GM21526 (cell line): ENCODE measurements around the gene SAMD9.
"Not testable (repeated sequence)": the region's sequence is repeated elsewhere in the genome, so short reads cannot be mapped to it uniquely, and the experiment has no call there.

Source experiments
- ATAC-seq: cut with Tn5 transposase; IDR thresholded peaks from one replicate; pipeline ENCODE4 v1.9.1; 2021; ENCODE audit warnings: moderate library complexity; ENCODE audit not compliant: unreplicated experiment, low FRiP score

Gene SAMD9

DNA sequence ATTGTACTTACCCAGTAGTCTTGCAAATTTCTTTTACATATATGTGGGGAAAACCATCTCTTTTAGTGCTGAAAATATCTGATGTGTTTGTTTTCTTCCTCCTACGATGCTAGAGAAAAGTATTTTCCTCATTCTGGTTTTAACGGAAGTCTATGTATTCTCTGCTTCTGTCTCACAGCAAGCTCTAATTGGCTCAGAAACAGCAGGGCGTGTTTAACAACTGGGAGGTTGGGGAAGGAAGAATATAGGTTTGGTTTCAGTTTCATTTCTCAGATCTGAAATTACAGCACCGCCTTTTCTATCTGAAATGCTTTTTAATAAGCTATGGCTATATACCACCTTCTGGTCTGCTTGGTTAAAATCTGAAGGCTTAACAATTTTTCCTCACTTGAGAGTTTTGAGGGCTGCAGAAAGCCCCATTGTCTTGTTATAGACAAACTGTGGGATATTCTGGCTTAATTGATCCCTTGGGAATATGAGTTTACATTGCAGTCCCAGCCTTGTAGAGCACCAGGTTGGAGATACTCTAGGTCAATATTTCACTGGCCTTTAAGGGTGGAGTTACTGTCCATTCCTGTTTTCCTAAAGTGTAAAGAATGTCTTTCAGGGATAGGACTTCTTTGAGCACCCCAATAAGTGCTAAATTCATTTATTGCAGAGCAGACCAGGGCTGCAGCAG, at the start of gene SAMD9:
TSS of gene SAMD9 (minus strand) at position 128 of the 679 bp plus-strand sequence. CDS start 11,882 bp downstream, outside the sequence.
- ATAC-seq = peak; percentile 99

DNA sequence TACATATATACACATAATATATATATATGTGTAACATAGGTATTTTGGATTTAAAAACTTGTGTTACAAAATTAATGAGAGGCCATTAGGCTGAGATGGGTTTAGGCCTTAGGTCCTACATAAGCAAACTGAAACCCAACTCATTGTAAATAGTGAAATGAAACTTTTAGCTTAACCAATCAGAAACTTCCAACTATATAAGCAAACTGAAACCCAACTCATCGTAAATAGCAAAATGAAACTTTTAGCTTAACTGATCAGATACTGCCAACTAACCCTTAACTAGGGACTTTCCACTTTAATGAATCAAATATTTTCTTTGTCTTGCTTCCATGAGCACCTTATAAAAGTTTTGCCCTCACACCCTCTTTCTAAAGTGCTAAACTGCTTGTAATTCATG, 47.7 kb upstream of the SAMD9 start:
- ATAC-seq = peak; percentile 99

GRCh38 chr7:93164766-93165165, 47.0 kb upstream of the SAMD9 start:
- ATAC-seq = no peak

GRCh38 chr7:93161181-93161762, 43.5 kb upstream of the SAMD9 start:
- ATAC-seq = no peak

DNA sequence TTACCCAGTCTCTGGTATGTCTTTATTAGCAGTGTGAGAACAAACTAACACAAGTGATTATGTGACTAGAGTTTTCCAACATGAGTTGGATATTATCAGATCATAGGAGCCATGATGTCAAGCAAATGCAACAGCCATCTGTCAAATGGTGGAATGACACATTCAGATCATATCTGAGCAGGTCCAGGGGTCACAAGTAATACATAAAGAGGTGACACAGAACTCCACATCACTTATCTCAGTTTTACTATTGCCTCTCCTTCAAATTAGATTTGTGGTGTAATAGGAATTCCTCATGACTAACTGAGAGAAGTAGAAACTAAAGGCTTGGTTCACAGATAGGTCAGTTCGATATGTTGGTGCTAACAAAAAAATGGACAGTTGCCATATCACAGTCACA, 42.6 kb upstream of the SAMD9 start:
- no peak for ATAC-seq

DNA sequence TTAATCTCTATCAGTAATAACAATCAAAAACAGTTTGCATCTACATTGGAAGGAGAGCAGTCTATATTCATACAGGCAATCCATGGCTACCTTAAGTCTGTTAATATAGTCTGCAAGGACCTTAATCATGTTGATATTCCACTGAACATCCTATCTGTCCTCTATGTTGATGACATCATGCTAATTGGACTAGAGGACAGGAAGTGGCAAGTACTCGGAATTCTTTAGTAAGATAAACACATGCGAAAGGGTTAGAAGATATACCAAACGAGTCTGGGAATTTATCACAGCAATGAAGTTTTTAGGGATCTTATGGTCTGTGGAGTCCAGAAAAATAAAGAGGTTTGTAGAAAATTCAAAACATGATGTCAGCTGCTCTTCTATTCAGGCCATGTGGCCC, 41.7 kb upstream of the SAMD9 start:
- no peak for ATAC-seq

GRCh38 chr7:93156884-93157283, 39.1 kb upstream of the SAMD9 start:
- no peak for ATAC-seq

GRCh38 chr7:93150200-93150835, 32.5 kb upstream of the SAMD9 start:
- no peak for ATAC-seq

- no peak for ATAC-seq
These were observed 30.9 kb upstream of the SAMD9 start for GRCh38 chr7:93148727-93149126.

- peak; percentile 63 for ATAC-seq
These were observed 30.4 kb upstream of the SAMD9 start, which contains the start of gene SAMD9L for GRCh38 chr7:93148144-93148543. TSS of gene SAMD9L (minus strand) at chr7:93148385. CDS start at chr7:93135971, 12,414 bp downstream.

DNA sequence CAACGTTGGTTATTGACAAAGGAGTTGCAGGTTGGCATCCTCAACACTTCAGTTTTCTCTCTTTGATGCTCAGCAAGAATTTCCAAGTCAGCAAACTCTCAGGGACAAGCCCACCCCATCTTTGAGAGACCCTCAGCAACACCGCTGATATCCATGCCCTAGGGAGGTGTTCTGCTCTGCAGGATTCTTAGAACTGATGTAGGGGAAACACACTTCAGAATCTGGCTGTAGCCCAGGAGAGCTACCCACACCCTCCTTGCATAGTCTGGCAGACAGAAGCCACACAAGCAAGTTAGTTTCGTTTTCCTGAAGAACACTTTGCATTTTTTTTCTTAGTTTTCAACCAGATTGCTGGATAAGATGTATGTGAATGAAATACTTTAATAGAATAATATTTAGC, 29.6 kb upstream of the SAMD9 start:
- peak; percentile 81 for ATAC-seq

GRCh38 chr7:93146472-93147141, 28.8 kb upstream of the SAMD9 start:
- no peak for ATAC-seq

GRCh38 chr7:93146036-93146435, 28.3 kb upstream of the SAMD9 start:
- no peak for ATAC-seq

- ATAC-seq = no peak
These were observed 27.6 kb upstream of the SAMD9 start for GRCh38 chr7:93145354-93145753.

DNA sequence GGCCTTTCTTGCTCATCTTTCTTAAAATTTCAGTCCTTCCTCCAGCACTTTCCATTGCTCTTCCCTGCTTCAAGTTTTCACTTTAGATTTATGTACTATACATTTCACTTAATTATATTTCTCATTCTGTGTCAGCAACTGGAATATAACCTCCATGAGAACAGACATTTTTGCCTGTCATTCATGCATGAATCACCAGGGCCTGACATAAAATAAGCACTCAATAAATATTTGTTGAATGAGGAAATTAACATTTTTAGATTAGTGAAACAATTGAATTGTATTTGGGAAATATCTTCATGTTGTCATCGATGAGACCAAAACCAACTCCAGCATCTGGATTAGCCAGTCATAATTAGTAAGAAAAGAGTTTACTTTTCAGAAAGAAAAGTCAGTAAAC, 24.3 kb upstream of the SAMD9 start:
- no peak for ATAC-seq

- no peak for ATAC-seq
These were observed 22.9 kb upstream of the SAMD9 start for GRCh38 chr7:93140582-93141191.

DNA sequence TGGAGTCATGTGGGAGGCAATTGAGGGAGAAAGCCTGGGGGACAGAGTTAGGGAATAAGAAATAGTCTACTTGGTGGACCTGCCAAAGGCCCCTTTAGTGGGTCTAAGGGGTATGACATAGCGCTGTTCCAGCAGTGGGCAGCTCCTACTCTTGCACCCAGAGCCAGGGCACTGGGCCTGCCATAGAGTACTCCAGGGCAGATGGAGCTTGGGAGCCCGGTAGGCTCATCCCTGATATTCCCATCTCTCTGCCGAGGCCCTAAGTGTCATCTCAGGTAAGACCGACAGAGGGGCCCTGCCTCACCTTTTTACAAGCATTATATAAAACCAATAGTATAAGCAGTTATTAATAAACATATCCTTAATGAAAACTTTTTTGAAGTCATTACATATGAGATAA, 20.8 kb upstream of the SAMD9 start:
- ATAC-seq = no peak

DNA sequence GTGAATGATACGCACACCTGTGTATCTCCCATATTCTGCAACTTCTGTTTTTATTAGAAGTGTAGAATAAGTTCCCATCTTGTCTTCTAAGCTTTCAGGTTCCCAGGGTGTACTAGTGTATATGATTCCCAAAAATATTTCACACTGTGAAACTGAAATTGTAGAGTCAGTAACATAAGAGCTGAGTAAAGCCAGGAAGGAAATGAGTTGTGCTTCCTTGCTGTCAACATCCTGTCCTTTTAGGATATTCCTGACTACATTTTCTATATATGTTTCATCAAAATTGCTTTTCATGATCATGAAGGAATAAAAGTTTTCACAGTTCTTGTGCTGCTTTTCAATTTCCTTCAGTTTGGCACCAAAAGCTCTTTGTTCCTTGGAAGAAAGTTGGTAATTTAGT, 15.2 kb upstream of the SAMD9 start:
- ATAC-seq = no peak

DNA sequence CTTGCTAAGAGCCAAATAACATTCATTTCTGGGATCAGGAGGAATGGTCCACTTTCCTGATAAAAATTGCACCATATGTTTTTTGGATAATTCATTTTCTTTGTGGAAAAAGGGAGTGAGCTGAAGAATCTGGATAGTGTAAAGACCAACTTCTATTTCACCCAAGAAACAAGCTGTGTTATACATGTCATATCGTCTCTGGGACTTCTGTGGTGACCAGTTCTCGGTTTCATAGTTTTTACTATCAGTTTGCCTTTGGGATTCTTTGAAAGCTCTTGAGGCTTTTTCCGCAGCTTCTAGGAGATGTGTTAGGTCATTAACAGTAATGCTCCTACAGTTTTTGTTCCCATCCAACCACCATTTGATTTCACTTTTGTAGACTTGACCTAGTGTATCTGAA, 14.4 kb upstream of the SAMD9 start:
- no peak for ATAC-seq

- ATAC-seq = not testable (repeated sequence)
These were observed 9.2 kb upstream of the SAMD9 start for GRCh38 chr7:93126954-93127353.

- not testable (repeated sequence) for ATAC-seq
These were observed 5.8 kb upstream of the SAMD9 start for GRCh38 chr7:93123532-93123931.
